A204.1 (cell line): ENCODE measurements around the gene SUPT6H.
"Not testable (repeated sequence)": the region's sequence is repeated elsewhere in the genome, so short reads cannot be mapped to it uniquely, and the experiment has no call there.

Experiments
- FAIRE-seq: peaks from 2 replicates; lab custom pipeline; 2012; peaks lifted over from hg19 to GRCh38; lab: Jason Lieb, UNC

Gene SUPT6H

GRCh38 chr17:28648698-28649097 lies 13.3 kb upstream of the SUPT6H start:
- FAIRE-seq = no peak

DNA sequence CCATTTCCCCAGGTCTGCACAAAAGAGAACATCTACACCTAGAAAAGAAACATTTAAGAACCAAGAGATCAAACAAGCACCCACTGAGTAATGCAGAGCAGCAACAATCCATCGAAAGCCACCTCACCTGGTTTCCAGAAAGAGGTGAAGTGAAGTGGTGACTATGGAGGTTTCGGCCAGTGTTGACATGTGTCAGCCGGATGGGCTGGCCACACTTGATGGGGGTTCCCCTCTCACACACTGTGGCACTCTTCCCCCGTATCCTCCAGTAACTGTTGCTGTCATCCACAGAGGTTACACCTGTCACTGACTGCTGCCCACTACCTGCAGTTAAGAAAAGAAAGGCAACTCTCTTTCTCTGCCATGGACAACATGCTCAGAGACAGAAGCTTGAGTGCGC lies 6.8 kb upstream of the SUPT6H start:
- no peak for FAIRE-seq

- no peak for FAIRE-seq
Measured at GRCh38 chr17:28657756-28658155, 4.2 kb upstream of the SUPT6H start.

DNA sequence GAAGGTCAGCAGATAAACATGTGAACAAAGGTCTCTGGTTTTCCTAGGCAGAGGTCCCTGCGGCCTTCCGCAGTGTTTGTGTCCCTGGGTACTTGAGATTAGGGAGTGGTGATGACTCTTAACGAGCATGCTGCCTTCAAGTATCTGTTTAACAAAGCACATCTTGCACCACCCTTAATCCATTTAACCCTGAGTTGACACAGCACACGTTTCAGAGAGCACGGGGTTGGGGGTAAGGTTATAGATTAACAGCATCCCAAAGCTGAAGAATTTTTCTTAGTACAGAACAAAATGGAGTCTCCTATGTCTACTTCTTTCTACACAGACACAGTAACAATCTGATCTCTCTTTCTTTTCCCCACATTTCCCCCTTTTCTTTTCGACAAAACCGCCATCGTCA lies 3.7 kb upstream of the SUPT6H start:
- FAIRE-seq = not testable (repeated sequence)

- not testable (repeated sequence) for FAIRE-seq
Measured at GRCh38 chr17:28658766-28659496, 3.1 kb upstream of the SUPT6H start.

DNA sequence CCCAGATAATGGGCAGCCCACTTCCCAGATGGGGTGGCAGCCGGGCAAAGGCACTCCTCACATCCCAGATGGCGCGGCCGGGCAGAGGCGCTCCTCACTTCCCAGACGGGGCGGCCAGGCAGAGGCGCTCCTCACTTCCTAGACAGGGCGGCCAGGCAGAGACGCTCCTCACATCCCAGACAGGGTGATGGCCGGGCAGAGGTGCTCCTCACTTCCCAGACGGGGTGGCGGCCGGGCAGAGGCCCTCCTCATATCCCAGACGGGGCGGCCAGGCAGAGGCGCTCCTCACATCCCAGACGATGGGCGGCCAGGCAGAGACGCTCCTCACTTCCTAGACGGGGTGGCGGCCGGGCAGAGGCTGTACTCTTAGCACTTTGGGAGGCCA lies 2.5 kb upstream of the SUPT6H start:
- FAIRE-seq = not testable (repeated sequence)

- no peak for FAIRE-seq
Measured at GRCh38 chr17:28662527-28662829, 473 bp downstream of the SUPT6H start.

DNA sequence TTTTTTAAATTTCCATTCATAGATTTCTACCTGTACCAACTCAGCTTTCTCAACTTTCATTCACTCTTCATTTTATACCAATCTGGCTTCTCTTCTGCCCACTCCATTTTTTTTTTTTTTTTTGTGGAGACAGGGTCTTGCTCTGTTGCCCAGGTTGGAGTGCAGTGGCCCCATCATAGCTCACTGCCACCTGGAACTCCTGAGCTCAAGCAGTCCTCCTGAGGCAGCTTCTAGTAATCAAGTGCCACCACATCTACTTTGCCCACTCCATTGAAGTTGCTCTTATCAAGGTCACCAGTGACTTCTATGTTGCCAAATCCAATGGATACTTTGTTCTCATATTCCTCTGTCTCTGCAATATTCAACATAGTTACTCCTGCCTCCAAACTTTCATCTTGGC lies 1.7 kb downstream of the SUPT6H start:
- no peak for FAIRE-seq

GRCh38 chr17:28665994-28666393 lies 4.0 kb downstream of the SUPT6H start:
- FAIRE-seq = no peak

DNA sequence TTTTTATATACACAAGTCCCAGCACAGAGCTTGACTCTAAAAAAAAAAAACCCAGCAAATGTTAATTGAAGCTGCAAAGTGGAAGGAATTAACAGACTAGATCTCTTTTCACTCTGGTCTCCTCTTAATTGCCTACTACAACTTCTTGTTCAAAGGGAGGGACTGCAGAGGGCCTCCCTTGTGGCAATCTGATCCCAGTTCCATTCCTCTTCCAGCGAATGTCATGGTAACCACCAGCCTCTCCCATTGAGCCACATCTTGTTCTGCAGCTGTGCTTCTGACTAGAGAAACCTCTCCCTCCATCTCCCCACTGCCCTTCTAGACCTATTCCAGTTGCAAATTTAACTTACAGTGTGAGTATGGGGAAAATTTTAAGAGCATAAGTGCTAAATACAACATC lies 5.9 kb downstream of the SUPT6H start:
- FAIRE-seq = no peak

GRCh38 chr17:28669918-28670317 lies 7.9 kb downstream of the SUPT6H start:
- no peak for FAIRE-seq

DNA sequence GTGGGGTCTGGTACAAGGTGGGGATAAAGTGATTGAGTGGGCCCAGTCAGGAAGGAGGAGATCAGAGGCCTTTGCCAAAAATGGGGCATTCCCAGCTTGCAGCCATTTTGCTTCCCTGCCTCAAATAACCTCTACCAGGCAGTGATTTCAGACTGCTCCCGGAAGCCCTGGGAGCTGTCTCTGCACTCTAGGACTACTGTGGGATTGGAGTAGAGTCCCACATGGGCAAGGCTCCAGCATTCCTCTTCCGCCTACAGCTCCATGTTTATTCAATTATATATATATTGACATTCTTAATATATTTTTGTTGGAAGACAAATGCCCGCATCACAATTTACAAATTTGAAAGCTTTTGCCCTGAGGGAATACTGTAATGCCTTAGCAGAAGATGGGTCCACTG lies 13.5 kb downstream of the SUPT6H start:
- no peak for FAIRE-seq

DNA sequence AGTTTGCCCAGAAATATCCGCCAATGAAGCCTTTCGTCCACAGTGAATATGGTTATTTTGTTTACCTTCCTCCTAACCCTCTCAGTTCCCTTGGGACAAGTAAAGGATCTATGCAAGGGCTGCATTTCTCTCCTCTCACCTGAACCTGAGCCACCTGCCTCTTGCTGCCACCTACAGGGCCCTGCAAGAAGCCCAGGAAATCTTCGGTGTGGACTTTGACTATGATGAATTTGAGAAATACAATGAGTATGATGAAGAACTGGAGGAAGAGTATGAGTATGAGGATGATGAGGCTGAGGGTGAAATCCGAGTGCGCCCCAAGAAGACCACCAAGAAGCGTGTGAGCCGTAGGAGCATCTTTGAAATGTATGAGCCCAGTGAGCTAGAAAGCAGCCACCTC lies 14.0 kb downstream of the SUPT6H start:
- no peak for FAIRE-seq

DNA sequence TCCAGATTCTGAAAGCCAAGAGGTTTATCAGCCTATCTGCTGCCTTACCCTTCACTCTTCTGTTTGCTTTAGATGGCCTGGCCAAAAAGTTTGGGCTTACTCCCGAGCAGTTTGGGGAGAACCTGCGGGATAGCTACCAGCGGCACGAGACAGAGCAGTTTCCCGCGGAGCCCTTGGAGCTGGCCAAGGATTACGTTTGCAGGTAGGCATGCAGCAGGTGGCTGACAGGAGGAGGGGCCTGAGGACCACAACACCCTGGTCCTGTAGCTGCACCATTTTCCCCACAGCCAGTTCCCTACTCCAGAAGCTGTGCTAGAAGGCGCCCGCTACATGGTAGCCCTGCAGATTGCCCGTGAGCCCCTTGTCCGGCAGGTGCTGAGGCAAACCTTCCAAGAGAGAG lies 20.6 kb downstream of the SUPT6H start:
- FAIRE-seq = no peak

DNA sequence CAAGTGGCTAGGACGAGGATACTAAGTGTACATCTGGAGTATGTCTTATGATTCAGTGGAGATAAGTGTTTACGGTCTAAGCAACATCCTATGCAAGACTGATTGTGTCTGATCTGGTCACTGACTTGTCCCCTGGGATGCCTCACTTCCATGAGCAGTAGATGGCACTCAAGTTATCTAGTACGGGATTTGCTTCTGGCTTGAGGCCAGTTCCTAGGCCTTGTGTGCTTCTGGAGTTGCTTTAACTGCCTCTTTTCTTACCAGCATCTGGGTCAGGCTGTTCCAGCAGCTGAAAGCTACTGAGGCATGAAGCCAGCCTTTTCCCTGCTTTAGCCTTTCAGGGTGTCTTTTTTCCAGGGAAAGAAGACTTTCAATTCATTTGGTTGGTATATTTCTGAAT lies 23.0 kb downstream of the SUPT6H start:
- no peak for FAIRE-seq

DNA sequence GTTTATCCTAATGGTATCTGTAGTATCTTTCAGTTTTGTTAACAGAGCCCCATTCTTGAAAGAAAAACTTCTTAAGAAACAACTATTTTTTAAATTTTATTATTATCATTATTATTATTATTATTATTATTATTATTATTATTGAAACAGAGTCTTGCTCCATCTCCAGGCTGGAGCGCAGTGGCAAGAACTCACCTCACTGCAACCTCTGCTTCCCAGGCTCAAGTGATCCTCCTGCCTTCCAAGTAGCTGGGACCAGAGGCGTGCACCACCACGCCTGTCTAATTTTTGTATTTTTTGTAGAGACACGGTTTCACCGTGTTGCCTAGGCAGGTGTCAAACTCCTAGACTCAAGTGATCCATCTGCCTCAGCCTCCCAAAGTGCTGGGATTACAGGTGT lies 23.4 kb downstream of the SUPT6H start:
- FAIRE-seq = no peak

DNA sequence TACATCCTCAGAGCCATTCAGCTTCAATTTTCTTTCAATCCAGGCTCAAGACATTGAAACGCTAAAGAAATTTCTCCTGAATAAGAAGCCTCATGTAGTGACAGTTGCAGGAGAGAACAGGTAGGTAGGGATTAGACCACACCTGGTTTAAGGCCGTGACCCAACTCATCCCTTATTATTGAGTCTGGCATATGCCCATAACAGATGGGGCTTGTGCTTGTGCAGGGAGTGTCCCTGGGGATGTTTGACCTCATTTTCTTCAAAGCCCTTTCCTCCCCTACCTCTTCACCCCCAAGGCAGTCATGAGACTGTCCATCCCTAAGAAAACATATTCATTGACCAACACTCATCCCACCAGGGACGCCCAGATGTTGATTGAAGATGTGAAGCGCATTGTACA lies 24.3 kb downstream of the SUPT6H start:
- FAIRE-seq = no peak

- no peak for FAIRE-seq
Measured at GRCh38 chr17:28688481-28688880, 26.5 kb downstream of the SUPT6H start.

GRCh38 chr17:28689011-28689410 lies 27.0 kb downstream of the SUPT6H start:
- FAIRE-seq = no peak

DNA sequence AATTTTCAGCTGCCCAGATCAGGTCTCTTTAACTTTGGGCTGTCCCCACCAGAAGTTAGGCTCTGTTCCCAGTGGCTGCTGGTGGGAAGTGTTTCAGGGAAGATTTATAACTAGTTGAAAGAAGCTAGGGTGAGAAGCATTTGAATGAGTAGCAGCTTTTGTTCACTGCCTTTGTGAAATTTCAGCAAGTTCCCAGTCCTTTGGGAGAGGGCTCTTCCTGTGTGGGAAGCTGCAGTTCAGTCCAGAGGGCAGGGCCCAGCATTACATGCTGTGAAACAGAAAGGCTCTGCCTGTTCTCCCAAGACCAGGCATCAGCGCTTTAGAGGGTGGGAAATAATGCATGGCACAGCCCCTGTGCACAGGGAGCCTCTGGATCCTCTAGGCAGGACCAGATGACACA lies 31.9 kb downstream of the SUPT6H start:
- FAIRE-seq = no peak

GRCh38 chr17:28698253-28698941 lies 36.4 kb downstream of the SUPT6H start:
- FAIRE-seq = no peak

DNA sequence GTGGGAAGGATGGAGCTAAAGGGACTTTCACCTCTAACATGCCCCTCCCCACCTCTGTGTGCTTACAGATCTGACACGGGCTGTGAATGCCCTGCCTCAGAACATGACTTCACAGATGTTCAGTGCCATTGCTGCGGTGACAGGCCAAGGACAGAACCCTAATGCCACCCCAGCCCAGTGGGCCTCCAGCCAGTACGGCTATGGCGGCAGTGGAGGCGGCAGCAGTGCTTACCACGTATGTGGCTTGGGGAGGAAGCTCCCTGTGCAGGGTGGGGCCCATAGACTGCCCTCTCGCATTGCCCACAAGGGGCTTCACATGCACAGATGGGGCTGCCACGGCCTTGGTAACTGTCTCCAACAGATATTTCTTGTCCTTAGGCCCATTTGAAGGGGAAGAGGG lies 38.3 kb downstream of the SUPT6H start:
- no peak for FAIRE-seq

- no peak for FAIRE-seq
Measured at GRCh38 chr17:28700830-28701492, 39.0 kb downstream of the SUPT6H start.
